Stimulated activated CD4-positive, alpha-beta T cell treated with anti-CD3 and anti-CD28 coated beads, TNF-alpha, amount 100 ng/mL, for 1 hour (primary cell): ENCODE results near the gene FAM20C.

ENCODE experiments used
- DNase-seq, 3 donors: peaks; one replicate each; pipeline ENCODE4 v3.0.0-alpha.2; 2020; ENCODE audit warnings: low read depth in 3 of 3, low spot score in 1 of 3

FAM20C gene

DNA sequence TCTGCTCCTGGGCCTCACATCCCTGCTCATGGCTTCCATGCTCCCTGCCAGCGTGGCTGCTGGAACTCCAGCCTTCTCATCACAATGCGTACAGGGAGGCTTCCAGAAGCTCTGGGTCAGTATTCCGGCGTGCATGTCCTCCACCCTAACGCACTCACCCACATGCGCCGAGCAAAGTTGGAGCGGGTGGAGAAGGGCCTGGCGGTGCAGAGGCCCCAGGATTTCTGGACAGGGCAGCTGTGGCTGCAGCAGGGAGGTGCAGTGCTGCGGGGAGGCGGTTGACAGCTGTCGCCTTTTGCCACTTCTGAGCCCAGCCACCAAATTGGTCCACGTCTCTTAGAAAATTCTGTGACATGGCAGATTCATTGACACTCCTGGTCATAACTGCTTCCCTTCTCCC lies 33.6 kb upstream of the FAM20C start:
- no peak for DNase-seq

DNA sequence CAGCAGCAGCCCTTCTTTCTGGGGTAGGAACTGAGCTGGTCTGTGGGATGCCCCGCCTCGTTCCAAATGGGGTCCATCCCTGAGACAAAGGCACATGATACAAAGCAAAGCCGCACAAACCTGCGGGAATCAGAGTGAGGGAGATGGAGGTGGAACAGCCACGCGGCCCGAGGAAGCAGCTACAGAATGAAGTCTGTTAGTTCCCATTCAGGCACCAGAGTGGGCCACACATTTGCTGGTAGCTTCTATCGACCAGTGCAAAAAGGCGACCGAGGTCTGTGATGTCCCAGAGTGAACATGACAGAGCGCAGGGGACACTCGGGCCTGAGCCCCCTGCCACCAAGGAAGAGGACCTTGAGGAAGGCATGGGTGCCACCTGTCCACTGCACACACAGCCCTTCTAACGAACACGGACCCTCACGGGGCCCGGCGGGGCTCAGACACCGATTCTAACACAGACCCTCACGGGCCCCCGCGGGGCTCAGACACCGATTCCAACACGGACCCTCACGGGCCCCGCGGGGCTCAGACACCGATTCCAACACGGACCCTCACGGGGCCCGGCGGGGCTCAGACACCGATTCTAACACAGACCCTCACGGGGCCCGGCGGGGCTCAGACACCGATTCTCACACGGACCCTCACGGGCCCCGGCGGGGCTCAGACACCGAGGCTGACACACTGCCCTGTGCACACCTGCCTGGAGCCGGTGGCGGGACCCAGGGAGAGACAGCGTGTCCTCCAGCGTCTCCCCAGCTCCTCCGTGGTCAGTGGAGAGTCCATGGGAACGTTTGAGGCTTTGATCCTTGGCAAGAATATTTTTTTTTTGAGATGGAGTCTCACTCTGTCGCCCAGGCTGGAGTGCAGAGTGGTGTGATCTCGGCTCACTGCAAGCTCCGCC lies 32.8 kb upstream of the FAM20C start:
- no peak for DNase-seq

DNA sequence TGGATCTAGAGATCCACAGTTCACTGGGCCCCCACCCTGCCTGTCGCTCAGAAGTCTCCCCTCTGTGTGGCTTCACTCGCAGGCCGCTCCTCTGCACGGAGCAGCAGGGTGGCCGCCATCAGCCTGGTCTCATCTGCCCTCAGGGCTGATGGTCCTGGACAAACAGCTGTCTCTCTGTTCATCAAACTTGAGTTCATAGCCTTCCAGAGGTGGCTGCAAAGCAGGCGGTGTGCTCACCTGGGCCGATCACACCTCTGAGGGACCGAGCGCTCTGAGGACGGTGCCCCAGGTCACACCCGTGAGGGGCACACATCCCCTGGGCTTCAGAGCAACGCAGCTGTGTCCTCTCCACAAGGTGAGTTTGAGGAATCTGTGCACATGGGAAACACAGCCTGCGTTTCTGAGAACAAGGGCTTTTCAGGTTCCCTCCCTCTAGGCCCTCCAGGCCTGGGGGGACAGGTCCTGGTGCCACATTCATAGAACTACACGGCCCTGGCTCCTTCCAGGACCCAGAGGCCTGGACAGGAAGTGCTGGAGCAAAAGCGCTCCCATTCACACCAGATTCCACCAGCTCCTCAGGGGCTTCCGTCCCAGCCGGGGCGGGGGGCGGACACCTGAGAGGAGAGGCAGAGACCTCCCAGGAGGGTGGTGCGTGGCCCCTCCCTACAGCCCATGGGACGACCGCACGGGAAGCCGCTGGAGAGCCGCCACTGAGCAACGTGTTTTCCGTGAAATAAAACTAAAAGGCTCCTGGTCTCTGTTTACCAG lies 31.2 kb upstream of the FAM20C start:
- no peak for DNase-seq

DNA sequence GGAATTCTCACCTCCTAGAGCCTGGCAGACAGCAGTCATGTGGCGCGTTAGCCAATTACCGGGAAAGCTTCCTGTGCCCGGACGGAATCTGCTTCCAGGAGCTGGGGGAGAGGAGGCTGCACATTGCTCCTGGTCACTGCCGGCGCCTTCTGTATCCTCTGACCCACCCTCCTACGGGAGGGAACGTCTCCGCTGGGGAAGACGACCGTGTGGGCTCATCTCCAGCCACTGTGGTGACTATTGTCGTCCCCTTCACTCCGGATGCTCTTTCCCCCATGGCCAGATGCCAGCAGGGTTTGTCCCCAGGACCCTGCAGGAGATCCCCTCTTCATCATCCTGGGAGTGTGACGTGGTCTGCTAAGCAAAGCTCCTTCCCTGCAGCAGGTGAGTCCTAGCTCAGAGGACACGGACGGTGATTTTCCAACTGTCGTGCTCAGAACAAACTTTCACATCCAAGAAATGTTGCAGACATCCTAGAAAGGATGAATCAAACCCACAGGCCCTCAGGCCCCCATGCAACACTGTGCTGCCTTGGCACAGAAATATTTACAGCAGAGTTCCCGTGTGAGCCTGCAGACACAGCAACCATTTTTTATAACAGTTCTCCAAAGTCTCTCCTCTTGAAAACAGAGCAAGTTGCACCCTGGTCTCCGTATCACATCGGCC lies 29.6 kb upstream of the FAM20C start:
- DNase-seq = no peak

DNA sequence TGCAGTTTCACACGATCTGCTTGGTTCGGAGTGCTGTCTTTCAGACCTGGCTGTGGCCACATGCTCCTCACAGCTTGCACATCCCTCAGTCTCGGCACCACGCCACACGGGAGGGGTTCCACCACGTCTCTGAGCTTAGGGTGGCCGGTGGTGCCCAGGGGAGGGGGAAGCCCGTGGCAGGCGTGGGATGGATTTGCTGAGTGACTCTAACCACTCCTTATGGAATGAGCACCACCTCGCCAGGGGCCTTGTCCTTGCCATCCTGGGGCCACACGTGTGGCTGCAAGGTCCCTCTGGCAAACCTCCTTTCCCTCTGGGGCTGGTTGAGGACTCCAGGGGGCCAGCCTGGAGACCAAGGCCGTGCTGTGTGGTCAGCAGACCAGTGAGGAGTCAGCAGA lies 29.1 kb upstream of the FAM20C start:
- DNase-seq = no peak

DNA sequence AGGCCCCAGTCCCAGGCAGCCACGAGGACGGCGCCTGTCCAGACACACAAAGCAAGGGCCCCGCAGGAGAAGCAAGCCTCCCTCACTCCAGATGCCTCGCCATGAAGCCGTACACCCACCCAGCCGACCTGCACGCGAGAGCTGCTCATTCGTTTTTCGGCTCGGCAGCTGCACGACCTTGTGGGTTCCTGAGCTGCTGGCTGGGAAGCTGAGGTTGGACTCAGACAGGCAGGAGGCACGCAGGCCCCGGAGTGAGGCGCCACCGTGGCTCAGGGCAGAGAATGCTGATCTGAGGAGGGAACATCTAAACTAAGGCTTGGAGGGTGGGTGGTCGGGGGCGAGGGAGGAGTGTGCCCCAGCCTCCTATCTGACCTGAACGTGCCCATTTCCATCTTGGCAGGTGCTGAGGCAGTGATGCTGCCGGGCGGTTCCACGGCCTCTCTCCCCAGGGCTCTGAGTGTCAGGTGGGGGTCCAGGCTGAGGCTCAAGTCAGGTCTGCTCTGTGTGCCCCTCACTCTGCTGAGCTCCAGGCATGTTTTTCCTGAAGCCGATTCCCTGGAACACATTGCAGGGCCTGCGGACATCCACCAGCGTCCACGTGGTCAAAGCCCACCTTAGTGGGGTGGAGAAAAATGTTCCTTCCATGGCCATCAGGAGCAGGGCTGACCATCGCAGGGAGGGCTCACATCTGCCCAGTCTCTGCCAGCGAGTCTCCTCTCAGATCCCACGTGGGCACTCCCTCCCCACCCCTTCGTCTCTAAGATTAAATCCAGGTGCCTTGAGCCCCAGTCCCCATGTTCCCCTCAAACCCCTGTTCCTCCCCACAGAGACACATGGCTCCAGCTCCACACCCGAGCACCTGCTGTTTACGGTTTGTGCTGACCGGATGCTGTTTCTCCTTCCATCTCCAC lies 28.1 kb upstream of the FAM20C start:
- no peak for DNase-seq

DNA sequence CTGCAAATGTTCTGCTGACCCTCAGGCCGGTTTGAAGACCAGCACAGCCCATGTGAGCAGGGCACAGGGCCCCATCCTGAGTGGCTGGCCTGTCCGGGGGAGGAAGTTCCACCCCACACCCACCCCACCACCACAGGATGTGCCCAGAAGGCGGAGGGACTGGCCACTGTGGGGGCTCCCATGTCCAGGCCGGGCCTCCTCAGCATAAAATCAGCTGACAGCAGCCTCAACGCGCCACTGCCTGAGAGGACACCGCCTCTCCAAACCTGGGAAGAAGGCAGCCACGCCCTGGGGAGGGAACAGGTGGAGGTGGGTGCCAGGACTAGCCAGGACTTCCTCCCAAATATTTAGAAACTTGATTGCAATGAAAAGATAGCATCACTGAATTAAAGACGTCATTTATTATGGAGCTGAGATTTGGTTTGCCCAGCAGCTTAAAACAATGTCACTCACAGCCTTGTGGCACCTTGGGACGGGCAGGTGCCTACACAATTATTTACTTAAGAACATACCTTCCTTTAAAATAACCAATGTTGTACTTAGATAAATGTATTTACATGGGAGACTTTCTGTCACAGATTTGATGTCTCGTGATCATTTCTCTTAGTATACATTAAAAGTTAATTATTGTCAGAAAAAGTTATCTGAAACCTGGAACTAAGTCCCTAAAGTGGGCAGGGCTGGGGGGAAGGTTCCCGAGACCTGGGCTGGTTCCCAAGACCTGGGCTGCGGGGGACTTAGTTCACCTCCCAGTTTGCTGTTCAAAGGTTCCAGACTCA lies 27.3 kb upstream of the FAM20C start:
- no peak for DNase-seq

DNA sequence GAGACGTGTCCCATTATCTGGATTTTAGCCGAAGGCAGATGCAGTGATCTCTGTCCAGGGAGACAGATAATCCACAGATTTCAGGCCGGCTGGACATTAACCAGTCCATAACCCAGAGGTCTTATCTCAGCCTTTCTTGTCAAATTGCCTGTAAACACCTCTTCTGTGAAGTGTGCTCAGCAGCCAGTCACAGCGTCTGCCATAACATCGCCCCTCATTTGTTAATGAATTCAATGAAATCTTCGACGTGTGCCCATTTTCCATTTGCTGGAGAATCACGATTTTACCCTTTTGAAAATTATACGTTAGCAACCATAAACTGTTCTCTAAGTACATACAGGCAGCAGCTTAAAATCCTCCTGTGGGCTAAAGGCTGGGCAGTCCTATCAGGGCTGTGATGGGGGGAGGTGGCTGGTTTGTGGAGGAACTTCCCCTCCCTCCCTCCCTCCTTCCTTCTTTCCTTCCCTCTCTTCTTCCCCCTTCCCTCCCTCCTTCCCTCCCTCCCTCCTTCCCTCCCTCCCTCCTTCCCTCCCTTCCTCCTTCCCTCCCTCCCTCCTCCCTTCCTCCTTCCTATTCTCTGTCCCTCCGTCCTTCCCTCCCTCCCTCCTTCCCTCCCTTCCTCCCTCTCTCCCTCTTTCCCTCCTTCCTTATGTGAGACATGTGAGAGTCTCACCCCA lies 26.6 kb upstream of the FAM20C start:
- no peak for DNase-seq

DNA sequence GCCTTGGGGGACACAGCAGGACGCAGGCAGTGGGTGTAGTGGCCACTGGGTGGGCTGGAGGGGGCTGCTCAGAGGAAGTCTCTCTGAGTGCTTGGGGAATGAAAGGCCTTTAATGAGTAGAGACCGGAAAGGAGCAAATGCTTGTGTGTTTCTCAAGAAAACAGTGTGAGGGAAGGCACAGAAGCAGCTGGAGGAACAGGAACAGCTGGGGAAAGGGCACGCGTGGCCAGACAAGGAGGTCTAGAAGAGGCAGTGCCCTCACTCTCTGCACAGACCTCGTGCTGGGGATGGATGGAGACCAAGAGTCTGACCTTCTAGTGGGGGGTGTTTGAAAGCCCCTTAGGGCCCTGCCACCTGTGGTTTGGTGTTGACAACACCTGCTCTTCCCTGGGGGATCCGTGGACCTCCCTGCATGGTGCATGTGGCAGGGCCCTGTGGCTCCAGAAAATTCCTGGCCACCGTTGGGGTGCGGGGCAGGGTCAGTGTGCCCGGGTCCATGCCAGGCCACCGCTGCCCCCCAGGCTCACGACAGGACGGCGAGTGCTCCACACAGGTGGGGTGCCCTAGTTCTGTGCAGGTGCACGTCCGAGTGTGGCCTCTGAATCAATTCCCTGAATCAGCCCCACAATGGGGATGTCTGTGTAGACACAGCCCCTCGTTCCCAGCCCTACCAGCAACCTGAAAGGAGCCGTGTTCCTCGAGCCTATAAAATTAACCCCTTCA lies 25.9 kb upstream of the FAM20C start:
- no peak for DNase-seq

DNA sequence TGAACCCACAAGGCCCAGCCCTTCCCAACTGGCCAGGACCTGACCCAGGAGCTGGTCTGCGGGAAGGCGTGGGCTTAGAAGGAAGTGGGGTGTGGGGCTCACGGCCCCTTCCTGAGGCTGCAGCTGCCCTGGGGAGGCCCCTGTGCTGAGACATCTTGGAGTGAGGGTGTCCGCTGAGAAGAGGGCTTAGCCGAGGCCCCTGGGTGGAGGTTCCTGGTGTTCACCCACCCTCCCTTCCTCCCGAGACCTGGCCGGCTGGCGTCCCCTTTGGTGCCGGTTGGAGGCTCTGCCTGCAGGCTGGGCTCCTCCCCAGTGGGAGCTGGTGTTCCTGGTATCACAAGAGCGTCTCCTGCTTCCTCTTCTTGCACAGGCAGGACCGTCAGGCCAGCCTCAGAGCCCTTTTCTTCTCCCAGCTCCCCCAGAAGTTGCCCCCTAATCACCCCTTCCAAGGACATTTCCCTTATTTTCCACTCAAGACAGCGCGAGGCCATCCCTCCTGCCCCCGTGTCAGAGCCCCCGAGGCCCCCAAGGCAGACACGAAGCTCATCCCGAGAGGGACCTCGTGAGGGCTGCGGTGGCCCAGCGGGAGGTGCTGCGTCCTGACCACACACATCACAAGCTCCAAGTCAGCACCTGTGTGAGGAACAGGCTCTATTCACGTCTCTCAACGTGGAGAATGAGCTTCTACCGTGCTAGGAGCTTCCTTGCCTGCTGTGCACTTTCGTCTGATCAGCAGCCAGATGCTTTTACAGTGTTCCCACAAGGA lies 25.1 kb upstream of the FAM20C start:
- no peak for DNase-seq

DNA sequence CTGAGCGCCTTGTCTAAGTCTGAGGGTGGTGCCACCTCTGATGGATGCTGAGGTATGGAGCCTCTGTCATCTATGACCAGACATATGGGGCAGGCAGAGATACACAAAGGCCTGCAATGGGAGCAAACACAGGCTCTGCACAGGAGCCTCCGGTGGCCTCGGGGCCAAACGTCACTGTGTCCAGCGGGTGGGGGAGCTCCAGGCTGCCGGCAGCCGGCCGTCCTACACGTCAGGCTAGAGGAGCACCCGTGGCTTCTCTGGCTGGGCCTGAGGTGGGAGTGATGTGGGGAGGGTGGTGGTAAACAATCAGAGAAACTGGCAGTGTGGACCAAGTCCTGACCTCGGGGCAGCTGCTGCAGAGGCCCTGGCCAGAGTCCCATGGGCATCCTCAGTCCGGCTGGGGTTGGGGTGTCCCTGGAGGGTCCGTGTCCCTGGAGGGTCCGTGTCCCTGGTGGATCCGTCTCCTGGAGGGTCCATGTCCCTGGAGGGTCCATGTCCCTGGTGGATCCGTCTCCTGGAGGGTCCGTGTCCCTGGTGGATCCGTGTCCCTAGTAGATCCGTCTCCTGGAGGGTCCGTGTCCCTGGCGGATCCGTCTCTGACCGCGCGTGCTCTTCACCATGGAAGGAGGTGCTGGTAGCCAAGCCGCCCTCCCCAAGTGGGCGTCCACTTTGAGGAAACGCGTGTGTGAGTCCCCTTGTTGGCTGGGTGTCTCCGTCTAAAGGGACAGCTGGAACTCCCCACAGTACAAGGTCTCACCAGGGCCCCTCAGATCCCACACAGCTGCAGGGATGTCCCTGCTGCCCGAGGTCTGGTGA lies 24.2 kb upstream of the FAM20C start:
- no peak for DNase-seq

DNA sequence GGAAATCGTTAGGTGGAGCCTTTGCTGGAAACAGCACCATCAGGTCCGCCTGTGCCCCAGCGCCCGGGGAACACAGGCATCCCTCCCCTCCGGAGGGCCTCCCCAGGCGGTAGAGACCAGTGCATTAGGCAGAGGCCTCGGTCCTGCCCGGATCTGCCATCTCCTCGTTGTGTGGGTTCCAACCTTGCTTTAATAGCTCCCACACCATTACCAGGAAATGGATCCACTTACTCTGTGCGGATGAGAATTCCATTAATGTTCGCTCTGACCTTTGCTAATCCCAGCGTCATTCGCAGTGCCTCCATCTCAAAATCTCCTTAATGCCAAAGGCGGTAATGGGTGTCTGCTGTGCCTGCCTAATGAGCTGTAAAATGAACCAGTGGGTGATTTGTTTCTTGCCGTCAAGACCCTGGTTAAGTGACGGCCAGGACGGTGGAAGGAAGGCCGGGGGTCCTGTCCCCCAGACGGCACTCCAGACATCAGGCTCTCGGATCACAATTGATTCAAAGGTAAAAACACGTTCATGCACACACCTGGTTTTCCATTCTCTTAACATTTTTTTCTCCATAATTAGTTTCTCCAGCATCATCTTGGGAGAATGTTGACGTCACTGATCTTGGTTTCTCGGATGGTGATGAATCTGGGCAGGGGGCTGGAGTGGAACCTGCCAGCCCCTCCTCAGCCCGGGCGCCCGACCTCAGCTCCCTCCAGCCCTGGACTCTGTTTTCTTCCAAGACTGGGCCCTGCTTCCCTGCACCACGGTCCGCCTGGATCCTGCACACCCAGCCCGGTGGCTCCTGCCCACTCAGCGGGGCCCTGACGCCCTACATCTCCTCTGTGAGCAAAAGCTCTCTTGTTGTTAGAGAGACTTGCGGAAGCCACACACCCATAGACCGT lies 22.8 kb upstream of the FAM20C start:
- DNase-seq = no peak

DNA sequence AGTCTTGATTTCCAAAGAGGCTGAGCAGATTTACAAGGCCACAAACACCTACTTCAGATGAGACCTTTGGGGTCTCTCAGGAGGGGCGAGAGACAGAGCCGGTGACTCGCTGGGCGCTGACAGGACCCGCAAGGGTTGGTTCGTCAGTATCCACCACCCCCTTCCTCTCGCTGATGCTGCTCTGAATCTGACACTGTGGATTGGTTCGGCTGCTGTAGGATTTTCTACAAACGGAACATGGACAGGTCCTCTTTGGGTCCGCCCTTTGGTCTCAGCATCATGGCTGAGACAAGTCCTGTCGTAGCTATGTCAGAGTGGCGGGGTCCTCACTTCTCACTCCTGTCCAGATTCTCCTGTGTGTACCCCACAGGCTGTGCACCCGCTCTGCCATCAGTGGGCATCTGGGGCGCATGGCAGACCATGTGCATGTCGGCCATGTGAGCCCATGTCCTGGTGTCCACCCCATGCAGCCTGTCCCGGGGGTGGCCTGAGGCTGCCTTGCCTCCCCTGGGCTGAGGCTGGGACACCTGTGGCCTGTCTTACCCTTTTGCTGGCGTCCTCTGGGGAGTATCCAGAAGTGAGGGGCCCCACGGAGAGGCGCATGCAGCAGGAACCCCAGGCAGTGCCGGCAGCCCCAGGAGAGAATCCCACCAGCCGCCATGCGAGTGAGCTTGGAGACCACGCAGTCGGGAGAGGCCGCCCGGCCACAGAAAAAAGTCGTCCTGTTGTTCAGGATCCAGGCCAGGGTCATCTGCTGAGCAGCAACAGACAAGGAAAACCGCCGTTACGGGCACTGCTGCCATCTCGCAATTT lies 21.6 kb upstream of the FAM20C start:
- no peak for DNase-seq

DNA sequence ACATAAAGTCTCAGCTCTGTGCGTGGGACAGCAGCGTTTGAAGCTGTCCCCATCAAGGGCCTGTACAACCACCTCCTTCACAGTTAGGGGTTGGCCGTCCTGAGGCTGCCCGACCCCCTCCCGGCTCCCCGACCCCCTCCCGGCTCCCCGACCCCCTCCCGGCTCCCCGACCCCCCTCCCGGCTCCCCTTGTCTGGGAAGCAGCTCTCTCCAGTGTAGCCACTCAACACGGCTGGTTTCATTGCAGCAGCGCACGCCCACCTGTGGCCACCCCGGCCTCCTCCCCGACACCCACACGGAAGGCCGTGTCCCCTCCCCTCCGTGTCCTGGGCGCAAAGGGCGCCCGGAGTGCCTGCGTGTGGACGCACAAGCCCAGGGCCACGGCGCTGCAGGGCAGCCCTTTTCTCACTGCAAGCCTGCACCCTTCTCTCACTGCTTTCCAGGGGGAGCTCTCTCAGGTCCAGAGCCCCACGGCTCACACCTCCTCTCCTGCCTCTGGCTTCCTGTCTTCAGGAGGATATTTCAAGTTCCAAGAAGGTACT lies 20.9 kb upstream of the FAM20C start:
- DNase-seq = no peak

DNA sequence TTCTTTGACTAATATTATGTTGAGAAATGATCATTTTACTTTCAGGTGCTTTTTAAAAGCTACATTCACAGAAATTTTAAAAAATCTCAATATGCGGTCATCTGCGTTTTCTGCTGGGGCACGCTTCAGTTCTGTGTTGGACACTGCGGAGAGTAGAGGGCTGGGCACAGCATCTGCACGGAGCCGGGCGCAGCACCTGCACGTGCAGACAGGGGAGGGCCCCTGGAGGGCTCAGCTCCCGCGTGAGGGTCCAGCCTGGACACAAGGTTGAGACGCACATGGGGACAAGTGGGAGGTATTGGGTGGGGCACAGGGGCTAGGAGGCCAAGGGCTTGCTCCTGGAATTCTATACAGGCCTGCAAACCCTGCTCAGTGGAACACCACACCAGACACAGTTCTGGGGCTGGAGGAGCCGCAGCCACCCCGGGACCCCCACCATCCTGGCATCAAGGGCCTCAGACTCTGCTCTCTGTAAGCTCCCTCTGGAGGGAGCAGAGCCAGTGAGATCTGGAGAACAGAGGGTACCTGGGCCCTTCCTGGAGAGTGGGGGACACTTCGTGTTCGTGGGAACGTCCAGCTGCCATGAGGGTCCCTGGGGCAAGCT lies 20.4 kb upstream of the FAM20C start:
- no peak for DNase-seq
